Measurements from ENCODE around the gene CYB5D1.

CYB5D1 gene

GRCh38 chr17:7842380-7843256 lies 15.2 kb upstream of the CYB5D1 start:
- H2AFZ ChIP-seq (ENCODE audit: low read depth, low read length) = peak overlapping the region; percentile 76
- H3K79me2 ChIP-seq (ENCODE audit: insufficient read depth, low read length) = no peaks in the 10 kb centered on the region; the same call in 1 of the 2 replicates
- peak; percentile 59 for DNase-seq
- no peaks in the 10 kb centered on the region for H3K9me3 ChIP-seq (ENCODE audit: insufficient read depth, low read length, severe bottlenecking)
- peak overlapping the region; percentile 74 for H3K27ac ChIP-seq (ENCODE audit: low read length)
- H3K4me1 ChIP-seq (ENCODE audit: insufficient read depth, low read length) = peaks cover 65% of the 10 kb centered on the region
- H3K27me3 ChIP-seq (ENCODE audit: insufficient read depth, low read length, poor library complexity) = peaks cover 34% of the 10 kb centered on the region
- peak overlapping the region; percentile 81 to 91 for H3K4me3 ChIP-seq (ENCODE audit: low read depth in 1 of 2, low read length in 2 of 2)
- ATAC-seq (ENCODE audit: insufficient read depth, low read depth) = peak; percentile 12
- H3K4me2 ChIP-seq (ENCODE audit: insufficient read depth, low read length) = peak overlapping the region; percentile 95
- H3K9ac ChIP-seq (ENCODE audit: low read depth, low read length) = peak overlapping the region; percentile 60
- peaks cover 16% of the 10 kb centered on the region; the same call in 1 of the 2 replicates for H3K36me3 ChIP-seq (ENCODE audit: insufficient read depth, low read length)
- TF ChIP-seq, protein P1, sequence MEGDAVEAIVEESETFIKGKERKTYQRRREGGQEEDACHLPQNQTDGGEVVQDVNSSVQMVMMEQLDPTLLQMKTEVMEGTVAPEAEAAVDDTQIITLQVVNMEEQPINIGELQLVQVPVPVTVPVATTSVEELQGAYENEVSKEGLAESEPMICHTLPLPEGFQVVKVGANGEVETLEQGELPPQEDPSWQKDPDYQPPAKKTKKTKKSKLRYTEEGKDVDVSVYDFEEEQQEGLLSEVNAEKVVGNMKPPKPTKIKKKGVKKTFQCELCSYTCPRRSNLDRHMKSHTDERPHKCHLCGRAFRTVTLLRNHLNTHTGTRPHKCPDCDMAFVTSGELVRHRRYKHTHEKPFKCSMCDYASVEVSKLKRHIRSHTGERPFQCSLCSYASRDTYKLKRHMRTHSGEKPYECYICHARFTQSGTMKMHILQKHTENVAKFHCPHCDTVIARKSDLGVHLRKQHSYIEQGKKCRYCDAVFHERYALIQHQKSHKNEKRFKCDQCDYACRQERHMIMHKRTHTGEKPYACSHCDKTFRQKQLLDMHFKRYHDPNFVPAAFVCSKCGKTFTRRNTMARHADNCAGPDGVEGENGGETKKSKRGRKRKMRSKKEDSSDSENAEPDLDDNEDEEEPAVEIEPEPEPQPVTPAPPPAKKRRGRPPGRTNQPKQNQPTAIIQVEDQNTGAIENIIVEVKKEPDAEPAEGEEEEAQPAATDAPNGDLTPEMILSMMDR (IDR thresholded peaks at IDR 0.05; ENCODE audit: borderline replicate concordance, extremely low read depth, low read length, poor library complexity, severe bottlenecking) = no peak
- no peak for TF ChIP-seq EZH2 (IDR thresholded peaks at IDR 0.05; ENCODE audit: borderline replicate concordance, low read depth, low read length, severe bottlenecking)
- H4K20me1 ChIP-seq (ENCODE audit: insufficient read depth, low read length) = peaks cover 31% of the 10 kb centered on the region

DNA sequence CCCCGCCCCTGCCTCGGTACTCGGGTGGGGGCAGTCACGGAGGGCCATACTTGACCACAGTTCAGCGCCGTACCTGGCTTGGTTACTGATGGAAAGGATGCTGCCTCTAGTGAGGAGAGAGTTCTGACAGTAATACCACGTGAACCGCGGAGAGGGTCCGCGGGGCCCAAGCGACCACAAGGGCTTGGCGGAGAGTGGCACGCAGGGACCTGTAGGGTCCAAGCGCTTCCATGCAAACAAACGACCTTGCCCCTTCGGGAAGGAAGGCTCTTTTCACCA lies 14.6 kb upstream of the CYB5D1 start:
- ATAC-seq (ENCODE audit: insufficient read depth, low read depth) (no peak), DNase-seq (peak; percentile 39)
- Histone ChIP-seq H3K4me2 (ENCODE audit: insufficient read depth, low read length) (peak overlapping the region; percentile 95), H3K36me3 (ENCODE audit: insufficient read depth, low read length) (peaks cover 16% of the 10 kb centered on the region; the same call in 1 of the 2 replicates), H3K9me3 (ENCODE audit: insufficient read depth, low read length, severe bottlenecking) (no peaks in the 10 kb centered on the region), H3K9ac (ENCODE audit: low read depth, low read length) (peak overlapping the region; percentile 60), H3K4me3 (ENCODE audit: low read depth in 1 of 2, low read length in 2 of 2) (peak overlapping the region; percentile 81 to 91), H3K27ac (ENCODE audit: low read length) (peak overlapping the region; percentile 74), H2AFZ (ENCODE audit: low read depth, low read length) (peak overlapping the region; percentile 76), H3K79me2 (ENCODE audit: insufficient read depth, low read length) (no peaks in the 10 kb centered on the region; the same call in 1 of the 2 replicates), H3K4me1 (ENCODE audit: insufficient read depth, low read length) (peaks cover 61% of the 10 kb centered on the region), H3K27me3 (ENCODE audit: insufficient read depth, low read length, poor library complexity) (peaks cover 33% of the 10 kb centered on the region), H4K20me1 (ENCODE audit: insufficient read depth, low read length) (peaks cover 31% of the 10 kb centered on the region)
- TF ChIP-seq, protein P1 (IDR thresholded peaks at IDR 0.05; ENCODE audit: borderline replicate concordance, extremely low read depth, low read length, poor library complexity, severe bottlenecking) = no peak
- no peak for TF ChIP-seq EZH2 (IDR thresholded peaks at IDR 0.05; ENCODE audit: borderline replicate concordance, low read depth, low read length, severe bottlenecking)

GRCh38 chr17:7843536-7844291 lies 14.1 kb upstream of the CYB5D1 start:
- DNase-seq (peak; percentile 86), ATAC-seq (ENCODE audit: insufficient read depth, low read depth) (peak; percentile 46)
- H3K4me3 ChIP-seq (ENCODE audit: low read depth in 1 of 2, low read length in 2 of 2) = peak overlapping the region; percentile 81 to 91
- peaks cover 31% of the 10 kb centered on the region for H3K27me3 ChIP-seq (ENCODE audit: insufficient read depth, low read length, poor library complexity)
- H3K4me1 ChIP-seq (ENCODE audit: insufficient read depth, low read length) = peaks cover 56% of the 10 kb centered on the region
- H4K20me1 ChIP-seq (ENCODE audit: insufficient read depth, low read length) = peaks cover 29% of the 10 kb centered on the region
- peak overlapping the region; percentile 74 for H3K27ac ChIP-seq (ENCODE audit: low read length)
- H2AFZ ChIP-seq (ENCODE audit: low read depth, low read length) = peak overlapping the region; percentile 76
- peak overlapping the region; percentile 95 for H3K4me2 ChIP-seq (ENCODE audit: insufficient read depth, low read length)
- no peaks in the 10 kb centered on the region for H3K9me3 ChIP-seq (ENCODE audit: insufficient read depth, low read length, severe bottlenecking)
- H3K9ac ChIP-seq (ENCODE audit: low read depth, low read length) = peak overlapping the region; percentile 60
- no peaks in the 10 kb centered on the region; the same call in 1 of the 2 replicates for H3K79me2 ChIP-seq (ENCODE audit: insufficient read depth, low read length)
- no peak for TF ChIP-seq EZH2 (IDR thresholded peaks at IDR 0.05; ENCODE audit: borderline replicate concordance, low read depth, low read length, severe bottlenecking)
- TF ChIP-seq, protein P1 (IDR thresholded peaks at IDR 0.05; ENCODE audit: borderline replicate concordance, extremely low read depth, low read length, poor library complexity, severe bottlenecking) = no peak
- H3K36me3 ChIP-seq (ENCODE audit: insufficient read depth, low read length) = peaks cover 16% of the 10 kb centered on the region; the same call in 1 of the 2 replicates

Data from DND-41 (cell line).